WTC11 (cell line): ENCODE data around the gene PPP1R1B. TPM values are rescaled to one million over a fixed set of nuclear protein-coding genes. Genes with fewer than 3 reads are reported as not detected.

Experiments
- ATAC-seq: fragments of 200-7000 bp; cut with Tn5 transposase; 2 replicates; pipeline ENCODE4 v1.10.0; 2021; ENCODE audit warnings: mild to moderate bottlenecking, moderate library complexity
- CTCF ChIA-PET: fragments of 300-600 bp; sonication (Branson Sonifier 250); formaldehyde crosslinking; loops from one replicate; lab custom pipeline; 2021; ENCODE audit warnings: antibody characterized with exemption; lab: Charles Lee
- POLR2A ChIA-PET: fragments of 350-600 bp; sonication (Branson Sonifier 250); formaldehyde crosslinking; loops from one replicate; lab custom pipeline; 2021; ENCODE audit warnings: antibody characterized with exemption; lab: Charles Lee
- DNase-seq: peaks from one replicate; pipeline ENCODE4 v3.0.0; 2021; ENCODE audit warnings: low spot score
- H3K27ac Mint-ChIP-seq: 2 replicates; pipeline ENCODE4 v1.8.0; 2021; ENCODE audit warnings: mixed read lengths
- H3K27me3 Mint-ChIP-seq: 2 replicates; pipeline ENCODE4 v1.8.0; 2021; ENCODE audit warnings: low read depth, mild to moderate bottlenecking, moderate library complexity, mixed read lengths
- H3K36me3 Mint-ChIP-seq: 2 replicates; pipeline ENCODE4 v1.8.0; 2021; ENCODE audit warnings: mixed read lengths
- H3K4me1 Mint-ChIP-seq: 2 replicates; pipeline ENCODE4 v1.8.0; 2022; ENCODE audit warnings: mixed read lengths
- H3K4me3 Mint-ChIP-seq: 2 replicates; pipeline ENCODE4 v1.8.0; 2021; ENCODE audit warnings: mild to moderate bottlenecking, moderate library complexity, mixed read lengths
- H3K9me3 Mint-ChIP-seq: 2 replicates; pipeline ENCODE4 v1.8.0; 2021; ENCODE audit warnings: mixed read lengths
- CBFB ChIP-seq: sonication (generic); formaldehyde crosslinking; IDR thresholded peaks from 2 replicates; pipeline ENCODE4 v1.8.1; 2022; ENCODE audit warnings: mild to moderate bottlenecking, low read depth, missing genetic modification reagents
- CREB1 ChIP-seq: sonication (generic); formaldehyde crosslinking; IDR thresholded peaks from 2 replicates; pipeline ENCODE4 v1.8.0; 2023; ENCODE audit warnings: mild to moderate bottlenecking, missing genetic modification reagents
- E2F5 ChIP-seq: sonication (generic); formaldehyde crosslinking; IDR thresholded peaks from 2 replicates; pipeline ENCODE4 v1.8.1; 2022; ENCODE audit warnings: mild to moderate bottlenecking, moderate library complexity, missing genetic modification reagents
- ETV6 ChIP-seq: sonication (generic); formaldehyde crosslinking; IDR thresholded peaks from 2 replicates; pipeline ENCODE4 v1.8.1; 2022; ENCODE audit warnings: mild to moderate bottlenecking, missing genetic modification reagents
- FOXP1 ChIP-seq: sonication (generic); formaldehyde crosslinking; IDR thresholded peaks from 2 replicates; pipeline ENCODE4 v1.8.0; 2022; ENCODE audit warnings: missing genetic modification reagents, mild to moderate bottlenecking, moderate library complexity, borderline replicate concordance
- HMGXB4 ChIP-seq: sonication (generic); formaldehyde crosslinking; IDR thresholded peaks from 2 replicates; pipeline ENCODE4 v1.8.1; 2023; ENCODE audit warnings: mild to moderate bottlenecking, moderate library complexity, missing genetic modification reagents
- NR1H2 ChIP-seq: sonication (generic); formaldehyde crosslinking; IDR thresholded peaks from 2 replicates; pipeline ENCODE4 v1.9.0; 2021; ENCODE audit warnings: mild to moderate bottlenecking, moderate library complexity, missing genetic modification reagents
- NR3C1 ChIP-seq: sonication (generic); formaldehyde crosslinking; conservative IDR thresholded peaks from 2 replicates; pipeline ENCODE4 v1.8.1; 2023; ENCODE audit warnings: low read depth, mild to moderate bottlenecking, missing genetic modification reagents
- PRDM15 ChIP-seq: sonication (generic); formaldehyde crosslinking; IDR thresholded peaks from 2 replicates; pipeline ENCODE4 v1.8.0; 2022; ENCODE audit warnings: missing genetic modification reagents
- SMAD3 ChIP-seq: sonication (generic); formaldehyde crosslinking; IDR thresholded peaks from 2 replicates; pipeline ENCODE4 v1.8.0; 2022; ENCODE audit warnings: missing genetic modification reagents, mild to moderate bottlenecking, borderline replicate concordance
- ZBTB21 ChIP-seq: sonication (generic); formaldehyde crosslinking; IDR thresholded peaks from 2 replicates; pipeline ENCODE4 v1.8.1; 2023; ENCODE audit warnings: mild to moderate bottlenecking, missing genetic modification reagents, borderline replicate concordance
- ZNF423 ChIP-seq: fragments of 250-450 bp; sonication (Bioruptor Pico); IDR thresholded peaks from 2 replicates; pipeline ENCODE4 v2.1.2; 2022; ENCODE audit warnings: mild to moderate bottlenecking, moderate library complexity
- total RNA-seq: library from RNA; stranded (reverse); gene quantifications from 3 replicates; pipeline ENCODE4 v1.2.3, GENCODE V29; 2021
- TF ChIP-seq, protein P1 (sequence below): sonication (generic); formaldehyde crosslinking; IDR thresholded peaks from 2 replicates; pipeline ENCODE4 v1.8.0; 2022; ENCODE audit warnings: mild to moderate bottlenecking, missing genetic modification reagents
- TF ChIP-seq, protein P2 (sequence below): sonication (generic); formaldehyde crosslinking; conservative IDR thresholded peaks from 2 replicates; pipeline ENCODE4 v1.8.1; 2022; ENCODE audit warnings: mild to moderate bottlenecking, missing genetic modification reagents

PPP1R1B gene
- total RNA-seq, 1 experiment from 2014 or later: 20.5 TPM

GRCh38 chr17:39664581-39665561 lies 38.1 kb downstream of the PPP1R1B start, which contains the start of gene TCAP (continued):
- TF ChIP-seq NR3C1 (CRISPR knock-in tag): no peak
- TF ChIP-seq PRDM15 (CRISPR knock-in tag): no peak

GRCh38 chr17:39665642-39666224 lies 39.0 kb downstream of the PPP1R1B start:
- Mint-ChIP-seq H3K36me3 (peaks cover 7% of the 10 kb centered on the region), H3K27me3 (peaks cover 44% of the 10 kb centered on the region), H3K4me1 (peaks cover 51% of the 10 kb centered on the region), H3K4me3 (no peak overlapping the region), H3K27ac (no peak overlapping the region), H3K9me3 (no peaks in the 10 kb centered on the region)
- DNase-seq: peak; percentile 38
- TF ChIP-seq ZNF423 (CRISPR knock-in tag): peak; percentile 40
- TF ChIP-seq FOXP1 (CRISPR knock-in tag): peak; percentile 14; the same call in 1 of the 2 replicates
- no peak for TF ChIP-seq E2F5
- ChIA-PET CTCF (interaction anchor here (0.9 to 18.0 kb wide), 14 partner anchors 9 to 118 kb away, joined by 3 to 876 read pairs (median 6); partner anchors contain the start of genes ERBB2, MIEN1 and PPP1R1B), POLR2A (interaction anchor here (0.7 kb wide), 1 partner anchor 30 kb away, joined by 3 read pairs; no protein-coding TSS in a partner anchor)
- no peak for ATAC-seq

GRCh38 chr17:39666231-39666600 lies 39.5 kb downstream of the PPP1R1B start:
- Mint-ChIP-seq H3K36me3 (peaks cover 2% of the 10 kb centered on the region), H3K4me1 (peaks cover 51% of the 10 kb centered on the region), H3K4me3 (peak overlapping the region; percentile 20; the same call in 1 of the 2 replicates), H3K27me3 (peaks cover 44% of the 10 kb centered on the region), H3K9me3 (no peaks in the 10 kb centered on the region), H3K27ac (no peak overlapping the region)
- POLR2A ChIA-PET: interaction anchor here (0.7 to 0.9 kb wide), 2 partner anchors 14 to 30 kb away, joined by 3 to 4 read pairs; no protein-coding TSS in a partner anchor
- CTCF ChIA-PET: interaction anchor here (0.9 to 18.0 kb wide), 15 partner anchors 9 to 118 kb away, joined by 3 to 876 read pairs (median 5); partner anchors contain the start of genes ERBB2, MIEN1 and PPP1R1B
- ATAC-seq (no peak), DNase-seq (no peak)
- TF ChIP-seq SMAD3 (no peak), CBFB (CRISPR knock-in tag) (no peak), ZBTB21 (no peak), CREB1 (no peak), NR1H2 (CRISPR knock-in tag) (no peak), HMGXB4 (CRISPR knock-in tag) (no peak), ZNF423 (CRISPR knock-in tag) (no peak), ETV6 (no peak)
- TF ChIP-seq, protein P1, sequence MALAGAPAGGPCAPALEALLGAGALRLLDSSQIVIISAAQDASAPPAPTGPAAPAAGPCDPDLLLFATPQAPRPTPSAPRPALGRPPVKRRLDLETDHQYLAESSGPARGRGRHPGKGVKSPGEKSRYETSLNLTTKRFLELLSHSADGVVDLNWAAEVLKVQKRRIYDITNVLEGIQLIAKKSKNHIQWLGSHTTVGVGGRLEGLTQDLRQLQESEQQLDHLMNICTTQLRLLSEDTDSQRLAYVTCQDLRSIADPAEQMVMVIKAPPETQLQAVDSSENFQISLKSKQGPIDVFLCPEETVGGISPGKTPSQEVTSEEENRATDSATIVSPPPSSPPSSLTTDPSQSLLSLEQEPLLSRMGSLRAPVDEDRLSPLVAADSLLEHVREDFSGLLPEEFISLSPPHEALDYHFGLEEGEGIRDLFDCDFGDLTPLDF (CRISPR knock-in tag): no peak
- TF ChIP-seq, protein P2, sequence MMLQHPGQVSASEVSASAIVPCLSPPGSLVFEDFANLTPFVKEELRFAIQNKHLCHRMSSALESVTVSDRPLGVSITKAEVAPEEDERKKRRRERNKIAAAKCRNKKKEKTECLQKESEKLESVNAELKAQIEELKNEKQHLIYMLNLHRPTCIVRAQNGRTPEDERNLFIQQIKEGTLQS (CRISPR knock-in tag): no peak
